Keratinocyte (primary cell): ENCODE results near the gene KCNQ1OT1.

Source experiments
- CTCF ChIP-seq, 3 experiments: IDR thresholded peaks in 1 of 3; conservative IDR thresholded peaks in 1 of 3; optimal IDR thresholded peaks in 1 of 3; 2 replicates in 2 of 3; 3 replicates in 1 of 3; pipeline versions ENCODE3 to v1.5.1; 2011; ENCODE audit warnings: low read length in 3 of 3, mild to moderate bottlenecking in 3 of 3, moderate library complexity in 2 of 3, control low read depth in 1 of 3, inconsistent platforms in 1 of 3; ENCODE audit not compliant: insufficient read depth in 2 of 3; ENCODE audit errors: extremely low read depth in 1 of 3
- EZH2 ChIP-seq: IDR thresholded peaks from one replicate; pipeline ENCODE4 v1.6.1; 2012; ENCODE audit warnings: inconsistent platforms, mild to moderate bottlenecking, low read length, moderate library complexity

- TF ChIP-seq CTCF (optimal IDR thresholded peaks at IDR 0.05 in 1 of 3, IDR thresholded peaks at IDR 0.05 in 1 of 3, conservative IDR thresholded peaks at IDR 0.05 in 1 of 3; ENCODE audit: extremely low read depth in 1 of 3, insufficient read depth in 2 of 3, low read length in 3 of 3) (no peak), EZH2 (no peak)
These were observed 128.8 kb downstream of the KCNQ1OT1 start for GRCh38 chr11:2570841-2571597.
